SU-DHL-6 (cell line): ENCODE measurements around the gene WDR37.

ENCODE experiments used
- CTCF ChIP-seq: fragments of 200-600 bp; sonication (generic); IDR thresholded peaks from one replicate; pipeline ENCODE4 v1.5.1; 2017; ENCODE audit warnings: antibody characterized with exemption, mild to moderate bottlenecking, low read length, moderate library complexity; ENCODE audit not compliant: insufficient read depth, poor library complexity, severe bottlenecking
- EZH2phosphoT487 ChIP-seq: fragments of 200-600 bp; sonication (generic), shearing (Covaris generic); conservative IDR thresholded peaks from 2 replicates; pipeline ENCODE4 v1.6.1; 2018; ENCODE audit warnings: mild to moderate bottlenecking, antibody characterized with exemption, low read length, moderate library complexity, mixed read lengths

DNA sequence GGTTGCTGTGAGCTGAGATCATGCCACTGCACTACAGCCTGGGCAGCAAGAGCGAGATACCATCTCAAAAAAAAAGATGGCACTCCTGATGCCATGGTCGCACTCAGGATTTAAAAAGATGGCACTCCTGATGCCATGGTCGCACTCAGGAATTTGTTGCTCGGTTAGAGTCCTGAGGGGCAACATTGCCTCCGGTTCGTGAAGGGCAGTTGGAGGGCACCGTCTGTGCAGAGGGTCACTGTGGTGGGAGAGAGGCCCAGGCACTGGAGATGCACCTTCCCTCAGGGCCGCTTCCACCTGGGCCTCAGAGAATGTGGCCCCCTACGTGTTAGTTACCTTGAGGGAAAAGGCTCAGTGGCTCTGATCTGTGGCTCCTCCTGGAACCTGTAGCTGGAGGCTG lies 49.6 kb upstream of the WDR37 start:
- TF ChIP-seq CTCF (no peak), EZH2phosphoT487 (no peak)
